Measurements from ENCODE around the gene PIN1.

Gene PIN1

GRCh38 chr19:9883231-9883758 is 48.2 kb downstream of the PIN1 start:
- in situ Hi-C loops (cut with HindIII; ENCODE audit: low sequenced_read_pairs), result no loop called here

GRCh38 chr19:9883764-9884163 is 48.6 kb downstream of the PIN1 start:
- in situ Hi-C loops (cut with HindIII; ENCODE audit: low sequenced_read_pairs), result no loop called here

- in situ Hi-C loops (cut with HindIII; ENCODE audit: low sequenced_read_pairs), result no loop called here
These were observed 50.0 kb downstream of the PIN1 start for GRCh38 chr19:9885077-9885552.

GRCh38 chr19:9891609-9892373 is 56.7 kb downstream of the PIN1 start:
- in situ Hi-C loops (cut with HindIII; ENCODE audit: low sequenced_read_pairs), result no loop called here
